ENCODE measurements around the gene KIAA0319L. TPM values are rescaled to one million over a fixed set of nuclear protein-coding genes. Genes with fewer than 3 reads are reported as not detected.

KIAA0319L gene
- total and polyA plus RNA-seq, 2 experiments from 2014 or later: 27.2 to 75.1 TPM

- TF ChIP-seq CTCF (conservative IDR thresholded peaks at IDR 0.05; ENCODE audit: low read depth in 2 of 2) (no peak), STAT1 (IDR thresholded peaks at IDR 0.05; ENCODE audit: unreplicated experiment) (no peak), ETS1 (IDR thresholded peaks at IDR 0.05) (no peak), EZH2phosphoT487 (IDR thresholded peaks at IDR 0.05; ENCODE audit: unreplicated experiment) (no peak)
Observed at GRCh38 chr1:35432231-35432630, 125.0 kb downstream of the KIAA0319L start (continued).

GRCh38 chr1:35431173-35431599 lies 126.0 kb downstream of the KIAA0319L start:
- Mint-ChIP-seq H3K4me1 (peaks cover 16% of the 10 kb centered on the region), H3K27ac (no peak overlapping the region), H3K4me3 (no peak overlapping the region), H3K36me3 (ENCODE audit: low read depth) (peaks cover 41% of the 10 kb centered on the region), H3K9me3 (no peaks in the 10 kb centered on the region), H3K27me3 (ENCODE audit: insufficient read depth, low read depth, poor library complexity) (peaks cover 9% of the 10 kb centered on the region)
- H3K4me1 ChIP-seq (ENCODE audit: insufficient read depth): peaks cover 12% of the 10 kb centered on the region; the same call in 1 of the 2 replicates
- H3K79me2 ChIP-seq (replicated peaks; ENCODE audit: insufficient read depth): no peaks in the 10 kb centered on the region
- DNase-seq (ENCODE audit: low spot score) (no peak), ATAC-seq (no peak)
- no peaks in the 10 kb centered on the region; the same call in 1 of the 2 replicates for H3K36me3 ChIP-seq (ENCODE audit: insufficient read depth)
- no peak overlapping the region for H2AFZ ChIP-seq
- no peak for TF ChIP-seq POLR2AphosphoS5 (IDR thresholded peaks at IDR 0.05; ENCODE audit: low read depth)
- no peak for TF ChIP-seq NANOG (IDR thresholded peaks at IDR 0.05; ENCODE audit: borderline replicate concordance)
- TF ChIP-seq CREB1 (CRISPR knock-in tag; IDR thresholded peaks at IDR 0.05; ENCODE audit: low read depth): no peak
- H4K20me1 ChIP-seq (replicated peaks; ENCODE audit: insufficient read depth): no peaks in the 10 kb centered on the region; the same call in 1 of the 2 replicates
- no peaks in the 10 kb centered on the region for H3K9me2 ChIP-seq (ENCODE audit: insufficient read depth)
- H3K27ac ChIP-seq (ENCODE audit: low read depth): no peak overlapping the region
- H3F3A ChIP-seq (replicated peaks; ENCODE audit: low read depth): no peaks in the 10 kb centered on the region
- H3K27me3 ChIP-seq (ENCODE audit: insufficient read depth): no peaks in the 10 kb centered on the region
- H3K4me2 ChIP-seq: no peak overlapping the region
- H3K4me3 ChIP-seq: no peak overlapping the region

- ATAC-seq: no peak
- H3K79me2 ChIP-seq (replicated peaks; ENCODE audit: insufficient read depth): no peaks in the 10 kb centered on the region
- no peaks in the 10 kb centered on the region for H3F3A ChIP-seq (replicated peaks; ENCODE audit: low read depth)
- H2AFZ ChIP-seq: no peak overlapping the region
- no peaks in the 10 kb centered on the region for H3K9me3 Mint-ChIP-seq
- peaks cover 9% of the 10 kb centered on the region for H3K27me3 Mint-ChIP-seq (ENCODE audit: insufficient read depth, low read depth, poor library complexity)
- no peaks in the 10 kb centered on the region; the same call in 1 of the 2 replicates for H3K36me3 ChIP-seq (ENCODE audit: insufficient read depth)
- H3K27ac ChIP-seq (ENCODE audit: low read depth): no peak overlapping the region
- H3K4me3 ChIP-seq: no peak overlapping the region
- H3K4me3 Mint-ChIP-seq: no peak overlapping the region
- peaks cover 16% of the 10 kb centered on the region for H3K4me1 Mint-ChIP-seq
- DNase-seq (ENCODE audit: low spot score): peak; percentile 18
- H4K20me1 ChIP-seq (replicated peaks; ENCODE audit: insufficient read depth): no peaks in the 10 kb centered on the region; the same call in 1 of the 2 replicates
- H3K27me3 ChIP-seq (ENCODE audit: insufficient read depth): no peaks in the 10 kb centered on the region
- peaks cover 12% of the 10 kb centered on the region; the same call in 1 of the 2 replicates for H3K4me1 ChIP-seq (ENCODE audit: insufficient read depth)
- H3K27ac Mint-ChIP-seq: no peak overlapping the region
- peaks cover 41% of the 10 kb centered on the region for H3K36me3 Mint-ChIP-seq (ENCODE audit: low read depth)
- H3K9me2 ChIP-seq (ENCODE audit: insufficient read depth): no peaks in the 10 kb centered on the region
- H3K4me2 ChIP-seq: no peak overlapping the region
- no peak for TF ChIP-seq ZNF114 (CRISPR knock-in tag; IDR thresholded peaks at IDR 0.05)
- no peak for TF ChIP-seq NANOG (IDR thresholded peaks at IDR 0.05; ENCODE audit: borderline replicate concordance)
- TF ChIP-seq EZH2 (IDR thresholded peaks at IDR 0.05; ENCODE audit: low read depth, unreplicated experiment): no peak
- TF ChIP-seq ZNF331 (CRISPR knock-in tag; IDR thresholded peaks at IDR 0.05; ENCODE audit: low read depth): no peak
- no peak for TF ChIP-seq ZNF462 (CRISPR knock-in tag; IDR thresholded peaks at IDR 0.05)
- TF ChIP-seq STAT1 (IDR thresholded peaks at IDR 0.05; ENCODE audit: unreplicated experiment): no peak
- no peak for TF ChIP-seq CREB1 (CRISPR knock-in tag; IDR thresholded peaks at IDR 0.05; ENCODE audit: low read depth)
Observed at GRCh38 chr1:35430762-35431161, 126.4 kb downstream of the KIAA0319L start.

All from GM23338 (cell line).